Breast epithelium (tissue), 3 donors: ENCODE results near the gene TMEM123.

ENCODE experiments used
- CTCF ChIP-seq, 3 donors: fragments of 450-650 bp; IDR thresholded peaks; one replicate each; pipeline ENCODE4 v1.5.1; 2016 to 2017; ENCODE audit warnings: antibody characterized with exemption in 3 of 3, mild to moderate bottlenecking in 3 of 3, moderate library complexity in 3 of 3
- POLR2A ChIP-seq: fragments of 450-650 bp; IDR thresholded peaks from one replicate; pipeline ENCODE4 v1.6.1; 2016; ENCODE audit warnings: antibody characterized with exemption, mild to moderate bottlenecking, moderate library complexity
- POLR2AphosphoS5 ChIP-seq, 3 donors: sonication (generic); formaldehyde crosslinking; IDR thresholded peaks; one replicate each; pipeline ENCODE4 v1.6.1; 2017; ENCODE audit warnings: antibody characterized with exemption in 3 of 3

GRCh38 chr11:102431404-102431803 lies 21.2 kb downstream of the TMEM123 start:
- TF ChIP-seq CTCF (IDR thresholded peaks at IDR 0.05) = no peak
- no peak for TF ChIP-seq POLR2A
- TF ChIP-seq POLR2AphosphoS5 (IDR thresholded peaks at IDR 0.05) = no peak
